SK-N-MC (cell line): ENCODE results near the gene GPC1.

Experiments
- DNase-seq: peaks from one replicate; pipeline ENCODE4 v3.0.0-alpha.2; 2011; ENCODE audit warnings: low read depth, low spot score
- H3K27ac ChIP-seq: fragments of 200-600 bp; sonication (generic); 2 replicates; pipeline ENCODE4 v1.5.1; 2016; ENCODE audit warnings: mixed run types
- H3K36me3 ChIP-seq: fragments of 200-600 bp; sonication (generic); 2 replicates; pipeline ENCODE4 v1.6.1; 2017; ENCODE audit warnings: antibody characterized with exemption, low read length, mixed read lengths; ENCODE audit not compliant: insufficient read depth
- H3K4me3 ChIP-seq: fragments of 200-600 bp; sonication (generic); 2 replicates; pipeline ENCODE4 v1.5.1; 2016
- H3K9ac ChIP-seq: fragments of 200-600 bp; sonication (generic); 2 replicates; pipeline ENCODE4 v1.8.0; 2017; ENCODE audit warnings: mixed run types, mixed read lengths; ENCODE audit not compliant: insufficient read length
- H3K9me3 ChIP-seq: fragments of 200-600 bp; sonication (generic); 2 replicates; pipeline ENCODE4 v1.6.1; 2017; ENCODE audit warnings: low read depth, mild to moderate bottlenecking, antibody characterized with exemption, low read length, moderate library complexity, mixed read lengths
- EZH2 ChIP-seq: fragments of 200-600 bp; sonication (generic); IDR thresholded peaks from one replicate; pipeline ENCODE4 v1.6.1; 2017; ENCODE audit warnings: antibody characterized with exemption
- FOXP2 ChIP-seq: optimal IDR thresholded peaks from 2 replicates; pipeline ENCODE3; 2011; ENCODE audit warnings: mild to moderate bottlenecking, moderate library complexity; ENCODE audit not compliant: insufficient read depth; ENCODE audit errors: extremely low read length, control extremely low read depth
- POLR2AphosphoS5 ChIP-seq: IDR thresholded peaks from 2 replicates; pipeline ENCODE4 v1.6.1; 2012; ENCODE audit warnings: mild to moderate bottlenecking, low read depth, low read length, borderline replicate concordance

GPC1 gene

GRCh38 chr2:240459401-240460252 is 24.2 kb downstream of the GPC1 start:
- no peak overlapping the region for H3K9ac ChIP-seq
- TF ChIP-seq POLR2AphosphoS5 (no peak), FOXP2 (no peak), EZH2 (no peak)
- H3K27ac ChIP-seq = no peak overlapping the region

GRCh38 chr2:240460253-240460711 is 24.8 kb downstream of the GPC1 start:
- no peak overlapping the region for H3K9ac ChIP-seq

More at GRCh38 chr2:240459401-240460252, 24.2 kb downstream of the GPC1 start:
- Histone ChIP-seq H3K9me3 (no peaks in the 10 kb centered on the region), H3K4me3 (no peak overlapping the region), H3K36me3 (no peaks in the 10 kb centered on the region)
- DNase-seq = no peak

GRCh38 chr2:240460781-240461431 is 25.4 kb downstream of the GPC1 start:
- TF ChIP-seq POLR2AphosphoS5 (no peak), EZH2 (no peak), FOXP2 (no peak)
- no peak for DNase-seq
- Histone ChIP-seq H3K36me3 (no peaks in the 10 kb centered on the region), H3K9ac (no peak overlapping the region), H3K27ac (no peak overlapping the region), H3K9me3 (no peaks in the 10 kb centered on the region), H3K4me3 (no peak overlapping the region)

More at GRCh38 chr2:240460253-240460711, 24.8 kb downstream of the GPC1 start:
- H3K4me3 ChIP-seq = no peak overlapping the region
- H3K9me3 ChIP-seq = no peaks in the 10 kb centered on the region
- H3K27ac ChIP-seq = no peak overlapping the region
- TF ChIP-seq EZH2 = no peak
- TF ChIP-seq FOXP2 = no peak
- no peak for TF ChIP-seq POLR2AphosphoS5
- no peak for DNase-seq
- H3K36me3 ChIP-seq = no peaks in the 10 kb centered on the region

- no peak for DNase-seq
- no peak for TF ChIP-seq EZH2
- TF ChIP-seq POLR2AphosphoS5 = no peak
- TF ChIP-seq FOXP2 = no peak
- Histone ChIP-seq H3K27ac (no peak overlapping the region), H3K9ac (no peak overlapping the region), H3K4me3 (no peak overlapping the region), H3K9me3 (no peaks in the 10 kb centered on the region), H3K36me3 (no peaks in the 10 kb centered on the region)
Measured at GRCh38 chr2:240461471-240462072, 26.1 kb downstream of the GPC1 start.

GRCh38 chr2:240462073-240462706 is 26.7 kb downstream of the GPC1 start:
- Histone ChIP-seq H3K27ac (no peak overlapping the region), H3K9me3 (no peaks in the 10 kb centered on the region), H3K4me3 (no peak overlapping the region), H3K9ac (no peak overlapping the region), H3K36me3 (no peaks in the 10 kb centered on the region)
- TF ChIP-seq POLR2AphosphoS5 (no peak), EZH2 (no peak), FOXP2 (no peak)
- DNase-seq = no peak

GRCh38 chr2:240462707-240463273 is 27.3 kb downstream of the GPC1 start:
- Histone ChIP-seq H3K36me3 (no peaks in the 10 kb centered on the region), H3K9me3 (no peaks in the 10 kb centered on the region), H3K9ac (no peak overlapping the region), H3K4me3 (no peak overlapping the region), H3K27ac (no peak overlapping the region)
- TF ChIP-seq EZH2 (no peak), POLR2AphosphoS5 (no peak)
- no peak for DNase-seq

- no peak for DNase-seq
- H3K4me3 ChIP-seq = no peak overlapping the region
- no peak for TF ChIP-seq POLR2AphosphoS5
- no peak for TF ChIP-seq FOXP2
- TF ChIP-seq EZH2 = no peak
- no peak overlapping the region for H3K27ac ChIP-seq
- no peaks in the 10 kb centered on the region for H3K9me3 ChIP-seq
- no peaks in the 10 kb centered on the region for H3K36me3 ChIP-seq
- no peak overlapping the region for H3K9ac ChIP-seq
Measured at GRCh38 chr2:240463274-240463865, 27.9 kb downstream of the GPC1 start.

- no peaks in the 10 kb centered on the region for H3K9me3 ChIP-seq
- no peaks in the 10 kb centered on the region for H3K36me3 ChIP-seq
- H3K4me3 ChIP-seq = no peak overlapping the region
- no peak overlapping the region for H3K9ac ChIP-seq
- no peak for DNase-seq
- H3K27ac ChIP-seq = no peak overlapping the region
- no peak for TF ChIP-seq POLR2AphosphoS5
- no peak for TF ChIP-seq FOXP2
- no peak for TF ChIP-seq EZH2
Measured at GRCh38 chr2:240463866-240464481, 28.5 kb downstream of the GPC1 start.
